ENCODE results near the gene NME9.

DNA sequence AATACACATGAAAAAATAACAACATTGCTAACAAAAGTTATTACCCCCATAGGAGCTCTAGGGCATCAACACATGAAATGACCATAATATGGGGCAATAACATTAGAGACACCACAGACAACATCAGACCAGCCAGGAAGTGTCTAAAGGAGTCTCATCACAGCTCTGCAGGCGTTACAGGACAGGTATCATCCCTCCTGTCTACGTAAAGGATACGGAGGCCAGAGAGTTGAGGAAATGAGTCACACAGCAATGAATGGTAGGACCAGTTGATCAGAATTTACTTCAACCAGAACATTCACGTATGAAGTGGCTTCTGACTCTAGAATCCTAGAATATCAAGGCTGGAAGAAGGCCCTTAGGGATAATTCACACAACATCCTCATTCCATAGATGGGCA lies 1.8 kb downstream of the NME9 start:
- TF ChIP-seq FOS (IDR thresholded peaks at IDR 0.05; ENCODE audit: low read depth, low read length) = no peak
- no peak for TF ChIP-seq POLR2A (IDR thresholded peaks at IDR 0.05; ENCODE audit: low read depth, low read length)
- TF ChIP-seq, protein P1, sequence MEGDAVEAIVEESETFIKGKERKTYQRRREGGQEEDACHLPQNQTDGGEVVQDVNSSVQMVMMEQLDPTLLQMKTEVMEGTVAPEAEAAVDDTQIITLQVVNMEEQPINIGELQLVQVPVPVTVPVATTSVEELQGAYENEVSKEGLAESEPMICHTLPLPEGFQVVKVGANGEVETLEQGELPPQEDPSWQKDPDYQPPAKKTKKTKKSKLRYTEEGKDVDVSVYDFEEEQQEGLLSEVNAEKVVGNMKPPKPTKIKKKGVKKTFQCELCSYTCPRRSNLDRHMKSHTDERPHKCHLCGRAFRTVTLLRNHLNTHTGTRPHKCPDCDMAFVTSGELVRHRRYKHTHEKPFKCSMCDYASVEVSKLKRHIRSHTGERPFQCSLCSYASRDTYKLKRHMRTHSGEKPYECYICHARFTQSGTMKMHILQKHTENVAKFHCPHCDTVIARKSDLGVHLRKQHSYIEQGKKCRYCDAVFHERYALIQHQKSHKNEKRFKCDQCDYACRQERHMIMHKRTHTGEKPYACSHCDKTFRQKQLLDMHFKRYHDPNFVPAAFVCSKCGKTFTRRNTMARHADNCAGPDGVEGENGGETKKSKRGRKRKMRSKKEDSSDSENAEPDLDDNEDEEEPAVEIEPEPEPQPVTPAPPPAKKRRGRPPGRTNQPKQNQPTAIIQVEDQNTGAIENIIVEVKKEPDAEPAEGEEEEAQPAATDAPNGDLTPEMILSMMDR (conservative IDR thresholded peaks at IDR 0.05; ENCODE audit: low read depth, low read length) = no peak
- TF ChIP-seq RAD21 (IDR thresholded peaks at IDR 0.05; ENCODE audit: low read length) = no peak
- TF ChIP-seq CEBPB (IDR thresholded peaks at IDR 0.05; ENCODE audit: low read depth, low read length) = no peak
- TF ChIP-seq MAZ (IDR thresholded peaks at IDR 0.05; ENCODE audit: borderline replicate concordance, low read depth, low read length) = no peak

Measured in IMR-90 (cell line).